NCI-H146 (cell line): ENCODE results near the gene FBXO15.

Experiments
- DNase-seq: peaks from one replicate; lab custom pipeline; 2025; lab: John Stamatoyannopoulos, UW

FBXO15 gene

GRCh38 chr18:74062037-74062436 is 85.6 kb downstream of the FBXO15 start:
- no peak for DNase-seq

- no peak for DNase-seq
Observed at GRCh38 chr18:74060579-74060978, 87.1 kb downstream of the FBXO15 start.

- peak; percentile 48 for DNase-seq
Observed at GRCh38 chr18:74050807-74051206, 96.8 kb downstream of the FBXO15 start.

GRCh38 chr18:74040459-74041332 is 106.9 kb downstream of the FBXO15 start:
- peak; percentile 60 for DNase-seq

- no peak for DNase-seq
Observed at GRCh38 chr18:74040008-74040407, 107.6 kb downstream of the FBXO15 start.

- no peak for DNase-seq
Observed at GRCh38 chr18:74029161-74029560, 118.5 kb downstream of the FBXO15 start.
